ENCODE measurements around the gene CHAF1A. TPM values are rescaled to one million over a fixed set of nuclear protein-coding genes. Genes with fewer than 3 reads are reported as not detected.

Gene CHAF1A
- total and polyA plus RNA-seq, 2 of the 4 experiments (the other 2 are of a cell fraction): 12.4 to 22.9 TPM

DNA sequence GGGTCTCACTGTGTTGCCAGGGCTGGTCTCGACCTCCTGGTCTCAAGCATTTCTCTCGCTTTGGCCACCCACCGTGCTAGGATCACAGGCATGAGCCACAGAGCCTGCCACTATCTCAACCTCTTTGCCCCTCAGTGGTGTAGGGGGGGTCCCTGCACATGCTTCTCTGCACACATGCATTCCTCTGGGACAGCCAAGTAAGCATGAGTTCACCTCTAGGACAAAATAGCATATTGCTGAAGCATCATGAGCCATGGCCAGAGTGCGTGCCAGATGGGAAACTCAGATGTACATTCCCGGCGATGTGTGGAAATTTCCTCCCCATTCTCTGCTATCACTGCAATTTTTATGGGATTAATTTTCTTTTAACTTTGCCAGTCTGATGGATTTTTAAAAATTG is 23.1 kb downstream of the CHAF1A start:
- Histone ChIP-seq H2AFZ (replicated peaks; ENCODE audit: low read length, poor library complexity) (peak overlapping the region; percentile 46), H3K23ac (ENCODE audit: low read depth, low read length) (no peak overlapping the region), H3K27me3 (ENCODE audit: control insufficient read depth, insufficient read depth, low read length) (no peaks in the 10 kb centered on the region), H4K91ac (ENCODE audit: insufficient read depth, low read depth, low read length) (no peak overlapping the region), H3K27ac (ENCODE audit: insufficient read depth, low read length) (no peak overlapping the region), H3K14ac (replicated peaks; ENCODE audit: low read depth, low read length) (no peak overlapping the region), H4K5ac (ENCODE audit: low read depth, low read length) (no peak overlapping the region), H2BK5ac (ENCODE audit: low read depth, low read length, poor library complexity, severe bottlenecking) (peak overlapping the region; percentile 59), H3K4me2 (ENCODE audit: low read depth, low read length) (no peak overlapping the region), H2BK120ac (ENCODE audit: low read depth, low read length) (no peak overlapping the region), H4K20me1 (ENCODE audit: insufficient read depth, low read length) (no peaks in the 10 kb centered on the region; the same call in 1 of the 2 replicates), H3K56ac (ENCODE audit: extremely low read depth, insufficient read depth, low read length) (no peak overlapping the region), H2AK5ac (ENCODE audit: low read depth, low read length) (no peak overlapping the region), H3K4me3 (ENCODE audit: insufficient read depth, low read depth, low read length) (no peak overlapping the region), H4K8ac (ENCODE audit: low read depth in 2 of 2, low read length in 2 of 2) (peak overlapping the region in 1 of 2 experiments; percentile 39; a peak in 1 of 4 replicates), H3K4ac (ENCODE audit: low read depth, low read length) (no peak overlapping the region), H3K79me1 (ENCODE audit: low read depth in 1 of 2, low read length in 2 of 2) (peaks cover 15 to 20% of the 10 kb centered on the region in 2 experiments; a peak in 2 of 4 replicates), H3K4me1 (ENCODE audit: control insufficient read depth, insufficient read depth, low read length) (peaks cover 11% of the 10 kb centered on the region; the same call in 1 of the 2 replicates), H3K36me3 (ENCODE audit: control insufficient read depth, insufficient read depth, low read length) (peaks cover 8% of the 10 kb centered on the region), H2BK15ac (ENCODE audit: low read depth, low read length) (no peak overlapping the region), H3K9me3 (ENCODE audit: control insufficient read depth, insufficient read depth, low read length) (no peaks in the 10 kb centered on the region), H3K9ac (ENCODE audit: low read depth, low read length) (no peak overlapping the region), H2BK20ac (ENCODE audit: low read depth, low read length) (0 out of 2 replicates have a peak overlapping the region, but pooled peaks have one; percentile 2), H3K18ac (ENCODE audit: low read depth, low read length) (no peak overlapping the region), H2AK9ac (replicated peaks; ENCODE audit: low read depth, low read length, poor library complexity) (no peak overlapping the region), H3K9me1 (ENCODE audit: insufficient read depth, low read length) (no peaks in the 10 kb centered on the region; the same call in 1 of the 2 replicates)
- TF ChIP-seq SMC3 (IDR thresholded peaks at IDR 0.05; ENCODE audit: low read depth, low read length): no peak
- no peak for TF ChIP-seq POLR2A (IDR thresholded peaks at IDR 0.05; ENCODE audit: low read depth, low read length)
- no peak for TF ChIP-seq CHD1 (IDR thresholded peaks at IDR 0.05; ENCODE audit: low read depth, low read length)
- peak; percentile 96 for TF ChIP-seq BHLHE40 (IDR thresholded peaks at IDR 0.05; ENCODE audit: low read depth, low read length)
- TF ChIP-seq NFE2L2 (IDR thresholded peaks at IDR 0.05; ENCODE audit: low read depth, low read length): peak; percentile 81
- peak; percentile 55; the same call in 1 of the 2 replicates for TF ChIP-seq MAZ (IDR thresholded peaks at IDR 0.05; ENCODE audit: borderline replicate concordance, low read depth, low read length)
- TF ChIP-seq FOS (IDR thresholded peaks at IDR 0.05; ENCODE audit: low read depth, low read length): peak; percentile 46; the same call in 1 of the 2 replicates
- TF ChIP-seq, protein P1, sequence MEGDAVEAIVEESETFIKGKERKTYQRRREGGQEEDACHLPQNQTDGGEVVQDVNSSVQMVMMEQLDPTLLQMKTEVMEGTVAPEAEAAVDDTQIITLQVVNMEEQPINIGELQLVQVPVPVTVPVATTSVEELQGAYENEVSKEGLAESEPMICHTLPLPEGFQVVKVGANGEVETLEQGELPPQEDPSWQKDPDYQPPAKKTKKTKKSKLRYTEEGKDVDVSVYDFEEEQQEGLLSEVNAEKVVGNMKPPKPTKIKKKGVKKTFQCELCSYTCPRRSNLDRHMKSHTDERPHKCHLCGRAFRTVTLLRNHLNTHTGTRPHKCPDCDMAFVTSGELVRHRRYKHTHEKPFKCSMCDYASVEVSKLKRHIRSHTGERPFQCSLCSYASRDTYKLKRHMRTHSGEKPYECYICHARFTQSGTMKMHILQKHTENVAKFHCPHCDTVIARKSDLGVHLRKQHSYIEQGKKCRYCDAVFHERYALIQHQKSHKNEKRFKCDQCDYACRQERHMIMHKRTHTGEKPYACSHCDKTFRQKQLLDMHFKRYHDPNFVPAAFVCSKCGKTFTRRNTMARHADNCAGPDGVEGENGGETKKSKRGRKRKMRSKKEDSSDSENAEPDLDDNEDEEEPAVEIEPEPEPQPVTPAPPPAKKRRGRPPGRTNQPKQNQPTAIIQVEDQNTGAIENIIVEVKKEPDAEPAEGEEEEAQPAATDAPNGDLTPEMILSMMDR (conservative IDR thresholded peaks at IDR 0.05; ENCODE audit: low read depth, low read length): no peak
- TF ChIP-seq MAFK (IDR thresholded peaks at IDR 0.05; ENCODE audit: low read depth, low read length): peak; percentile 68; the same call in 1 of the 2 replicates
- TF ChIP-seq RAD21 (IDR thresholded peaks at IDR 0.05; ENCODE audit: low read length): no peak
- TF ChIP-seq RFX5 (IDR thresholded peaks at IDR 0.05; ENCODE audit: low read depth, low read length): no peak
- TF ChIP-seq, protein P2, sequence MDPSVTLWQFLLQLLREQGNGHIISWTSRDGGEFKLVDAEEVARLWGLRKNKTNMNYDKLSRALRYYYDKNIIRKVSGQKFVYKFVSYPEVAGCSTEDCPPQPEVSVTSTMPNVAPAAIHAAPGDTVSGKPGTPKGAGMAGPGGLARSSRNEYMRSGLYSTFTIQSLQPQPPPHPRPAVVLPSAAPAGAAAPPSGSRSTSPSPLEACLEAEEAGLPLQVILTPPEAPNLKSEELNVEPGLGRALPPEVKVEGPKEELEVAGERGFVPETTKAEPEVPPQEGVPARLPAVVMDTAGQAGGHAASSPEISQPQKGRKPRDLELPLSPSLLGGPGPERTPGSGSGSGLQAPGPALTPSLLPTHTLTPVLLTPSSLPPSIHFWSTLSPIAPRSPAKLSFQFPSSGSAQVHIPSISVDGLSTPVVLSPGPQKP (IDR thresholded peaks at IDR 0.05; ENCODE audit: borderline replicate concordance, low read depth, low read length): no peak
- peak; percentile 48; the same call in 1 of the 2 replicates for TF ChIP-seq CEBPB (IDR thresholded peaks at IDR 0.05; ENCODE audit: low read depth, low read length)
- TF ChIP-seq RCOR1 (IDR thresholded peaks at IDR 0.05; ENCODE audit: insufficient replicate concordance, low read length): peak; percentile 80
- TF ChIP-seq, protein P3, sequence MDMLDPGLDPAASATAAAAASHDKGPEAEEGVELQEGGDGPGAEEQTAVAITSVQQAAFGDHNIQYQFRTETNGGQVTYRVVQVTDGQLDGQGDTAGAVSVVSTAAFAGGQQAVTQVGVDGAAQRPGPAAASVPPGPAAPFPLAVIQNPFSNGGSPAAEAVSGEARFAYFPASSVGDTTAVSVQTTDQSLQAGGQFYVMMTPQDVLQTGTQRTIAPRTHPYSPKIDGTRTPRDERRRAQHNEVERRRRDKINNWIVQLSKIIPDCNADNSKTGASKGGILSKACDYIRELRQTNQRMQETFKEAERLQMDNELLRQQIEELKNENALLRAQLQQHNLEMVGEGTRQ (IDR thresholded peaks at IDR 0.05; ENCODE audit: low read depth, low read length): 0 out of 2 replicates have a peak, but pooled peaks have one; percentile 4
- TF ChIP-seq MXI1 (IDR thresholded peaks at IDR 0.05; ENCODE audit: borderline replicate concordance, low read depth, low read length): peak; percentile 76; the same call in 1 of the 2 replicates
- BruUV-seq (replicated peaks): no TSS peak
- DNase-seq (peak; percentile 96), ATAC-seq (ENCODE audit: low read depth) (peak; percentile 92)
- intact Hi-C loops (cut with micrococcal nuclease): no loop called here
- CTCF ChIA-PET: no interaction called here
- in situ Hi-C loops (cut with MboI; ENCODE audit: low sequenced_read_pairs): no loop called here
- POLR2A ChIA-PET (ENCODE audit: unreplicated experiment): no interaction called here
- no CpG with 5 or more reads among the region's 6 CpGs for WGBS, 2 experiments (ENCODE audit: extremely low coverage in 2 of 2, insufficient read length in 1 of 2)
- dilution Hi-C loops (cut with HindIII; ENCODE audit: low sequenced_read_pairs, unreplicated experiment): no loop called here
